Esophagus squamous epithelium (tissue), 5 donors: ENCODE measurements around the gene UBAC2. TPM values are rescaled to one million over a fixed set of nuclear protein-coding genes. Genes with fewer than 3 reads are reported as not detected.

Experiments used
- DNase-seq: peaks from one replicate; lab custom pipeline; 2025; lab: John Stamatoyannopoulos, UW
- H3K27ac ChIP-seq, 4 donors: fragments of 200-600 bp; sonication (generic); one replicate each; pipeline ENCODE4 v1.5.1; 2016 to 2019; ENCODE audit warnings: mild to moderate bottlenecking in 1 of 4
- H3K27me3 ChIP-seq, 4 donors: fragments of 200-600 bp; sonication (generic); 1 replicate in 3 of 4; 2 replicates in 1 of 4; pipeline versions ENCODE4 v1.5.1 to v1.6.0; 2017 to 2021; ENCODE audit warnings: antibody characterized with exemption in 1 of 4
- H3K36me3 ChIP-seq, 3 donors: fragments of 200-600 bp; sonication (generic); one replicate each; pipeline ENCODE4 v1.5.1; 2016 to 2019
- H3K4me1 ChIP-seq, 3 donors: fragments of 200-600 bp; sonication (generic); one replicate each; pipeline ENCODE4 v1.5.1; 2017 to 2019
- H3K4me3 ChIP-seq, 4 donors: fragments of 200-600 bp; sonication (generic); 1 replicate in 3 of 4; 2 replicates in 1 of 4; pipeline ENCODE4 v1.5.1; 2016 to 2019; ENCODE audit warnings: mild to moderate bottlenecking in 2 of 4, moderate library complexity in 1 of 4
- H3K9me3 ChIP-seq, 3 donors: fragments of 200-600 bp; sonication (generic); one replicate each; pipeline ENCODE4 v1.5.1; 2016 to 2019
- POLR2A ChIP-seq, 4 donors: fragments of 450-650 bp; IDR thresholded peaks; one replicate each; pipeline ENCODE4 v1.6.1; 2017; ENCODE audit warnings: antibody characterized with exemption in 4 of 4, mild to moderate bottlenecking in 4 of 4, moderate library complexity in 3 of 4
- WGBS, 2 donors: methylation state at CpG; one replicate each; pipeline ENCODE4 v1.1.5; 2018; 5-methylcytosine and 5-hydroxymethylcytosine counted together
- intact Hi-C: fragments of 100-400 bp; cut with DNase I; formaldehyde crosslinking; loops from one replicate; pipeline ENCODE4 v1.15.0; 2022
- total RNA-seq, 4 donors: library from RNA; depleted of rRNA; stranded (reverse); fragments of >200 nt; gene quantifications; one replicate each; pipeline ENCODE4 v1.1.0, GENCODE V29; 2016
- TF ChIP-seq, protein P1 (sequence below), 6 experiments: fragments of 450-650 bp in 4 of 6; fragments of 200-600 bp in 2 of 6; sonication (generic) in 2 of 6; IDR thresholded peaks; one replicate each; pipeline ENCODE4 v1.5.1; 2016 to 2019; ENCODE audit warnings: antibody characterized with exemption in 6 of 6, mild to moderate bottlenecking in 4 of 6, moderate library complexity in 4 of 6
- donor health status: DM: yes; HTN: yes; CAD: no.

Gene UBAC2
- total RNA-seq, 4 donors from 2014 or later: 60.8 to 84.6 (median 75.0) TPM

DNA sequence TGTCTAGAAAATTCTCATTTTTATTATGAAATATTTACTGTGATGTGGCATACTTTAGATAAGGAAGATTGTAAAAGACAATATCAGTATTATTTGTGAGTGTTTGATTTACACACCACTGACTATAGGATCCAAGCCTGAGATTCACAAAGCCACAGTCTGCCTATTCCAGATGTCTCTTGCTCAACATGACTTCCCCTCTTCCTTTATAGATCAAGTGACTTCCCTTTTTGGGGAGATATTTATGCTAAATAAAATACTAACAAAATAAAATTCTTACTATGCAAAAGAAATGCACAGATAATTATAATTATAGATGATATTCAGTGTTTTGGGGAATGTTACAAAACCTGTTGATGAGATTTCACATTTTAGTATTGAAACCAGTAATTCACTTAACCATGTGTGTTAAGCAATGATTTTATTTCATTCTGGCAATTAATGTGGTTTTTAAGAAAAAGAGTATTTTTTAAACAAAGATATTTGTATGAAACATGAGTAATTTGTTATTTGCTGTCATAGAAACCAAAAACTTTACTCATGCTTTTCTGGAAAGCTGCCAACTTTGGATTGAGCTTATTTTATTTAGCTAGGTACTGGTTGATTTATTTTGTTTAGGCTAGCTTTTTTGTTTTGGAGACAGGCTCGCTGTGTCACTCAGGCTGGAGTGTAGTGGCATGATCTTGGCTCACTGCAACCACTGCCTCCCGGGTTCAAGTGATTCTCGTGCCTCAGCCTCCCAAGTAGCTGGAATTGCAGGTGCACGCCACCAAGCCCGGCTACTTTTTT lies 120.2 kb downstream of the UBAC2 start:
- H3K9me3 ChIP-seq: no peaks in the 10 kb centered on the region
- intact Hi-C loops: no loop called here
- H3K4me1 ChIP-seq: peaks cover 13 to 41% (median 22%) of the 10 kb centered on the region in 3 donors
- WGBS, 2 donors: 63 to 64% methylated on average over 5 of the region's 5 CpGs
- DNase-seq: no peak
- no peak overlapping the region for H3K4me3 ChIP-seq
- H3K27ac ChIP-seq: peak overlapping the region; percentile 2 to 61 (median 36)
- TF ChIP-seq, protein P1, sequence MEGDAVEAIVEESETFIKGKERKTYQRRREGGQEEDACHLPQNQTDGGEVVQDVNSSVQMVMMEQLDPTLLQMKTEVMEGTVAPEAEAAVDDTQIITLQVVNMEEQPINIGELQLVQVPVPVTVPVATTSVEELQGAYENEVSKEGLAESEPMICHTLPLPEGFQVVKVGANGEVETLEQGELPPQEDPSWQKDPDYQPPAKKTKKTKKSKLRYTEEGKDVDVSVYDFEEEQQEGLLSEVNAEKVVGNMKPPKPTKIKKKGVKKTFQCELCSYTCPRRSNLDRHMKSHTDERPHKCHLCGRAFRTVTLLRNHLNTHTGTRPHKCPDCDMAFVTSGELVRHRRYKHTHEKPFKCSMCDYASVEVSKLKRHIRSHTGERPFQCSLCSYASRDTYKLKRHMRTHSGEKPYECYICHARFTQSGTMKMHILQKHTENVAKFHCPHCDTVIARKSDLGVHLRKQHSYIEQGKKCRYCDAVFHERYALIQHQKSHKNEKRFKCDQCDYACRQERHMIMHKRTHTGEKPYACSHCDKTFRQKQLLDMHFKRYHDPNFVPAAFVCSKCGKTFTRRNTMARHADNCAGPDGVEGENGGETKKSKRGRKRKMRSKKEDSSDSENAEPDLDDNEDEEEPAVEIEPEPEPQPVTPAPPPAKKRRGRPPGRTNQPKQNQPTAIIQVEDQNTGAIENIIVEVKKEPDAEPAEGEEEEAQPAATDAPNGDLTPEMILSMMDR (IDR thresholded peaks at IDR 0.05): no peak
- no peak for TF ChIP-seq POLR2A (IDR thresholded peaks at IDR 0.05)
- H3K27me3 ChIP-seq: no peaks in the 10 kb centered on the region
- peaks cover 0 to 62% (median 0%) of the 10 kb centered on the region in 3 donors for H3K36me3 ChIP-seq

DNA sequence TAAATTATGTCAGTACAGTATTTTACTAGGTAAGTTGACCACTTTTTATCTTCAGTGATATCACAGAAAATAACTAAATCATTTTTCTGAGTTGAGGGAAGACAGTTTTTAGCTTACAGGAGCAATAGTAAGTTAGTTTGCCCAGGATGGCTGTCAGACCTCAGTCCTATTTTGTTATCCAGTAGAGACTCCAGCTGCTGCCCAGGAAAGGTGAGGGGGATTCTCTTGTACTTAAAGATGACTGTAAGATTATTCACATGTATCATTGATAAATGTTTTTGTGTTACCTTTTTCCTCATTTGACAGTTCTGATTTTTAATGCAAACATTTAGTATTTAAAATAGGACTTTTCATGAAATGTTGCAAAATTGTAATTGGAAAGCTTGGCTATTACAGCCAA lies 121.1 kb downstream of the UBAC2 start:
- no peak for DNase-seq
- intact Hi-C loops: no loop called here
- Histone ChIP-seq H3K4me3 (no peak overlapping the region), H3K27ac (peak overlapping the region in 3 of 4 donors; percentile 24 to 68 (median 48)), H3K36me3 (peaks cover 0 to 55% (median 0%) of the 10 kb centered on the region in 3 donors), H3K4me1 (peaks cover 13 to 41% (median 22%) of the 10 kb centered on the region in 3 donors), H3K9me3 (no peaks in the 10 kb centered on the region), H3K27me3 (no peaks in the 10 kb centered on the region)
- TF ChIP-seq, protein P1 (IDR thresholded peaks at IDR 0.05): no peak
- no peak for TF ChIP-seq POLR2A (IDR thresholded peaks at IDR 0.05)

- no peaks in the 10 kb centered on the region for H3K27me3 ChIP-seq
- no peak overlapping the region for H3K4me3 ChIP-seq
- H3K9me3 ChIP-seq: no peaks in the 10 kb centered on the region
- peak overlapping the region; percentile 13 to 68 (median 53) for H3K27ac ChIP-seq
- peaks cover 13 to 41% (median 22%) of the 10 kb centered on the region in 3 donors for H3K4me1 ChIP-seq
- H3K36me3 ChIP-seq: peaks cover 0 to 49% (median 0%) of the 10 kb centered on the region in 3 donors
- DNase-seq: no peak
- WGBS, 2 donors: 56 to 66% methylated on average over 10 of the region's 10 CpGs
- TF ChIP-seq POLR2A (IDR thresholded peaks at IDR 0.05): no peak
- TF ChIP-seq, protein P1 (IDR thresholded peaks at IDR 0.05): no peak
- intact Hi-C loops: no loop called here
Measured at GRCh38 chr13:99322297-99323103, 121.8 kb downstream of the UBAC2 start.

DNA sequence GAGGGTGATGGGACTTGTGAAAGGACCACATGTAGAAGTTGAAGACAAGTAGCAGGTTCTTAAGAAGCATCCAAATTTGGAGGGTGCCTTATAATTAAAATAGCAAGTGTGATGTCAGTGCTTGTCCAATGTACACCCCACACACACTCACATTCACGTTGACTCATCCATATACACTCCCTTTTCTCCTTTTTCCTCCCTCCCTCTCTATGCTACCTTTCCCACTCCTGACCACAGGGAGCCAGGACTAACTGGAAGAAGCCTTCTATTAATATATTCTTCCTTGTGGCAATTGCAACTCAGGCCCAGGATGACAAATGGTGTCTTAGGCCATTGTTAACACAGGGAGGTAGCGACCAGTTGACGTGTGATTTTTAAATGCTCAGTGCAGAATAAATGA lies 122.8 kb downstream of the UBAC2 start:
- intact Hi-C loops: no loop called here
- Histone ChIP-seq H3K27me3 (no peaks in the 10 kb centered on the region), H3K9me3 (no peaks in the 10 kb centered on the region), H3K4me3 (no peak overlapping the region), H3K27ac (peak overlapping the region in 2 of 4 donors; percentile 58 to 68), H3K36me3 (peaks cover 0 to 47% (median 0%) of the 10 kb centered on the region in 3 donors), H3K4me1 (peaks cover 13 to 41% (median 22%) of the 10 kb centered on the region in 3 donors)
- 36 to 72% methylated on average over 3 of the region's 3 CpGs for WGBS, 2 donors
- no peak for DNase-seq
- TF ChIP-seq, protein P1 (IDR thresholded peaks at IDR 0.05): no peak
- TF ChIP-seq POLR2A (IDR thresholded peaks at IDR 0.05): no peak

- Histone ChIP-seq H3K36me3 (peaks cover 0 to 50% (median 0%) of the 10 kb centered on the region in 3 donors), H3K9me3 (no peaks in the 10 kb centered on the region), H3K4me1 (peaks cover 8 to 31% (median 18%) of the 10 kb centered on the region in 3 donors), H3K27ac (no peak overlapping the region), H3K4me3 (no peak overlapping the region), H3K27me3 (no peaks in the 10 kb centered on the region)
- intact Hi-C loops: no loop called here
- TF ChIP-seq, protein P1 (IDR thresholded peaks at IDR 0.05): no peak
- TF ChIP-seq POLR2A (IDR thresholded peaks at IDR 0.05): no peak
- no peak for DNase-seq
Measured at GRCh38 chr13:99326012-99326411, 125.4 kb downstream of the UBAC2 start.
